Psoas muscle (tissue), 8 donors: ENCODE measurements around the gene ASAP2. TPM values are rescaled to one million over a fixed set of nuclear protein-coding genes. Genes with fewer than 3 reads are reported as not detected.

Experiments
- ATAC-seq, 4 donors: fragments of 200-7000 bp; cut with Tn5 transposase; one replicate each; pipeline ENCODE4 v1.9.1; 2020; ENCODE audit warnings: moderate library complexity in 3 of 4, mild to moderate bottlenecking in 2 of 4
- DNase-seq, 2 donors: peaks; one replicate each; pipeline ENCODE4 v3.0.0-alpha.2; 2020
- H3K27ac ChIP-seq: fragments of 200-600 bp; one replicate; pipeline ENCODE4 v1.8.0; 2022
- H3K27me3 ChIP-seq, 3 donors: fragments of 200-600 bp in 1 of 3; one replicate each; pipeline versions ENCODE4 v1.6.1 to v1.8.0; 2013 to 2022; ENCODE audit warnings: low read length in 2 of 3, mild to moderate bottlenecking in 2 of 3, moderate library complexity in 1 of 3; ENCODE audit not compliant: insufficient read depth in 3 of 3
- H3K36me3 ChIP-seq, 2 donors: fragments of 200-600 bp in 1 of 2; one replicate each; pipeline versions ENCODE4 v1.6.1 to v1.8.0; 2013 to 2022; ENCODE audit warnings: low read depth in 1 of 2, mild to moderate bottlenecking in 1 of 2, moderate library complexity in 1 of 2; ENCODE audit not compliant: insufficient read depth in 1 of 2
- H3K4me1 ChIP-seq: fragments of 200-600 bp; one replicate; pipeline ENCODE4 v1.8.0; 2022
- H3K4me3 ChIP-seq: fragments of 200-600 bp; one replicate; pipeline ENCODE4 v1.8.0; 2022; ENCODE audit warnings: mild to moderate bottlenecking
- H3K9me3 ChIP-seq: fragments of 200-600 bp; one replicate; pipeline ENCODE4 v1.8.0; 2022
- WGBS, 3 donors: extraction: QIAGEN DNeasy Blood & Tissue Kit; methylation state at CpG; one replicate each; pipeline versions ENCODE4 v1.1.6 to v1.1.7; 2013; 5-methylcytosine and 5-hydroxymethylcytosine counted together
- intact Hi-C, 2 donors: fragments of 100-400 bp; cut with DNase I; formaldehyde crosslinking; loops; one replicate each; pipeline versions ENCODE4 v1.11.0 to v1.14.2; 2022
- polyA plus RNA-seq, 3 donors: library from polyadenylated mRNA; stranded (reverse); fragments of 200-250 nt; gene quantifications; one replicate each; pipeline ENCODE4 v1.2.3, GENCODE V29; 2013
- total RNA-seq, 4 donors: library from RNA; stranded (reverse); fragmentation: NEBNext Ultra II Directional in 2 of 4; extraction: Animal tissue kit (Norgen Biotek cat#: 25700) in 2 of 4; gene quantifications; one replicate each; pipeline versions ENCODE4 v1.2.1 to v1.2.4, GENCODE V29; 2021 to 2023
- TF ChIP-seq, protein P1 (sequence below): fragments of 200-600 bp; IDR thresholded peaks from one replicate; pipeline ENCODE4 v1.8.0; 2022; ENCODE audit warnings: antibody characterized with exemption
- donor health status: healthy with polysubstance abuse.
- donor health status: DM: no; HTN: no; CAD: no; lungs with moderate emphysema.
- donor health status: Bipolar disorder and iron deficiency.
- donor health status: healthy.
- donor health status: DM: yes; HTN: yes; CAD: no.
- donor health status: DM: no; HTN: no; CAD: no.
- donor health status: DM: no; HTN: no; CAD: no.
- donor health status: DM: yes; HTN: yes; CAD: no.

Gene ASAP2
- total and polyA plus RNA-seq, 7 donors, result 1.6 to 9.0 (median 3.3) TPM

DNA sequence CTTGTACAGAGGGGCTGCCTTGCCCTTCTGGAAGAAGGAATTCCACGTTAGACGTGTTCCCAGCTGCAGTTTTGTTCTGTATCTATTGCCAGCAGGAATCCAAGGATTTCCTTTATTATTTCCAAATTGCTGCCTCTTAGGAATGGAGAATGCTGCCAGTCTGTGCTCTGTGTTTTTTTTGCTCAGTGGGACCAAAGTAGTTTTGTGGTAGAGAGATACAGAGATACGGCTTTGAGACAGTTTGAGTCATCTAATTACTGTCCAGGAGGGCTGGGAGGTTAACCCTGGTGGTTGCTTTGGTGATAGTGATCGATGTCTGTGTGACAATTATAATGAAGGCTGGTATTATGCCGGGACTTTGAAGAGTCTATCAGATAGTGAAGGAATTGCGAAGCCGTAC, 26.3 kb downstream of the ASAP2 start:
- no peak for ATAC-seq
- no peak for DNase-seq
- Histone ChIP-seq H3K9me3 (no peaks in the 10 kb centered on the region), H3K36me3 (no peaks in the 10 kb centered on the region), H3K27me3 (peaks cover 0 to 2% (median 0%) of the 10 kb centered on the region in 3 donors), H3K4me3 (no peak overlapping the region), H3K4me1 (peaks cover 14% of the 10 kb centered on the region), H3K27ac (no peak overlapping the region)
- intact Hi-C loops, result no loop called here
- TF ChIP-seq, protein P1, sequence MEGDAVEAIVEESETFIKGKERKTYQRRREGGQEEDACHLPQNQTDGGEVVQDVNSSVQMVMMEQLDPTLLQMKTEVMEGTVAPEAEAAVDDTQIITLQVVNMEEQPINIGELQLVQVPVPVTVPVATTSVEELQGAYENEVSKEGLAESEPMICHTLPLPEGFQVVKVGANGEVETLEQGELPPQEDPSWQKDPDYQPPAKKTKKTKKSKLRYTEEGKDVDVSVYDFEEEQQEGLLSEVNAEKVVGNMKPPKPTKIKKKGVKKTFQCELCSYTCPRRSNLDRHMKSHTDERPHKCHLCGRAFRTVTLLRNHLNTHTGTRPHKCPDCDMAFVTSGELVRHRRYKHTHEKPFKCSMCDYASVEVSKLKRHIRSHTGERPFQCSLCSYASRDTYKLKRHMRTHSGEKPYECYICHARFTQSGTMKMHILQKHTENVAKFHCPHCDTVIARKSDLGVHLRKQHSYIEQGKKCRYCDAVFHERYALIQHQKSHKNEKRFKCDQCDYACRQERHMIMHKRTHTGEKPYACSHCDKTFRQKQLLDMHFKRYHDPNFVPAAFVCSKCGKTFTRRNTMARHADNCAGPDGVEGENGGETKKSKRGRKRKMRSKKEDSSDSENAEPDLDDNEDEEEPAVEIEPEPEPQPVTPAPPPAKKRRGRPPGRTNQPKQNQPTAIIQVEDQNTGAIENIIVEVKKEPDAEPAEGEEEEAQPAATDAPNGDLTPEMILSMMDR, result no peak
- WGBS, 3 donors, result 67 to 74% (median 73%) methylated on average over 7 of the region's 7 CpGs

- intact Hi-C loops, result no loop called here
- peak in 3 of 4 donors; percentile 36 to 50 (median 48) for ATAC-seq
- TF ChIP-seq, protein P1, result no peak
- no peaks in the 10 kb centered on the region for H3K36me3 ChIP-seq
- peaks cover 0 to 2% (median 0%) of the 10 kb centered on the region in 3 donors for H3K27me3 ChIP-seq
- no peak for DNase-seq
- no peak overlapping the region for H3K4me3 ChIP-seq
- peak overlapping the region; percentile 69 for H3K27ac ChIP-seq
- peaks cover 22% of the 10 kb centered on the region for H3K4me1 ChIP-seq
- WGBS, 3 donors, result 66 to 78% (median 66%) methylated on average over 9 of the region's 9 CpGs
- H3K9me3 ChIP-seq, result no peaks in the 10 kb centered on the region
Observed at GRCh38 chr2:9234680-9235146, 28.1 kb downstream of the ASAP2 start.

- Histone ChIP-seq H3K9me3 (no peaks in the 10 kb centered on the region), H3K27me3 (peaks cover 0 to 2% (median 0%) of the 10 kb centered on the region in 3 donors), H3K27ac (peak overlapping the region; percentile 69), H3K36me3 (no peaks in the 10 kb centered on the region), H3K4me3 (no peak overlapping the region), H3K4me1 (peaks cover 22% of the 10 kb centered on the region)
- DNase-seq (no peak), ATAC-seq (peak in 3 of 4 donors; percentile 21 to 50 (median 37))
- 41 to 43% (median 42%) methylated on average over 16 of the region's 16 CpGs for WGBS, 3 donors
- TF ChIP-seq, protein P1, result no peak
- intact Hi-C loops, result no loop called here
Observed at GRCh38 chr2:9235147-9236044, 28.8 kb downstream of the ASAP2 start.

- TF ChIP-seq, protein P1, result no peak
- peak overlapping the region; percentile 69 for H3K27ac ChIP-seq
- 81 to 86% (median 84%) methylated on average over 7 of the region's 7 CpGs for WGBS, 3 donors
- H3K4me3 ChIP-seq, result no peak overlapping the region
- intact Hi-C loops, result no loop called here
- DNase-seq, result no peak
- H3K4me1 ChIP-seq, result peaks cover 22% of the 10 kb centered on the region
- no peaks in the 10 kb centered on the region for H3K9me3 ChIP-seq
- no peaks in the 10 kb centered on the region for H3K36me3 ChIP-seq
- ATAC-seq, result no peak
- no peaks in the 10 kb centered on the region for H3K27me3 ChIP-seq
Observed at GRCh38 chr2:9236045-9236344, 29.4 kb downstream of the ASAP2 start.
